ENCODE results near the gene VPREB1.
"Not testable (repeated sequence)": the region's sequence is repeated elsewhere in the genome, so short reads cannot be mapped to it uniquely, and the experiment has no call there.

VPREB1 gene

DNA sequence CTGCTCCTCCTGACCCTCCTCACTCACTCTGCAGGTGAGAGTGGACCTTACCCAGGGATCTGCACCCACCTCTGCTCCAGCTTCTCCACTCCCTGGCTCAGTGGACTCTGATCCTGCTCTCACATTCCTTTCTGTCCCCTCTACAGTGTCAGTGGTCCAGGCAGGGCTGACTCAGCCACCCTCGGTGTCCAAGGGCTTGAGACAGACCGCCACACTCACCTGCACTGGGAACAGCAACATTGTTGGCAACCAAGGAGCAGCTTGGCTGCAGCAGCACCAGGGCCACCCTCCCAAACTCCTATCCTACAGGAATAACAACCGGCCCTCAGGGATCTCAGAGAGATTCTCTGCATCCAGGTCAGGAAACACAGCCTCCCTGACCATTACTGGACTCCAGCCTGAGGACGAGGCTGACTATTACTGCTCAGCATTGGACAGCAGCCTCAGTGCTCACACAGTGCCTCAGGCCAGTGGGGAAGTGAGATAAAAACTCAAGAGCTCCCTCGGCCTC is 29.7 kb upstream of the VPREB1 start:
- DNase-seq (ENCODE audit: low spot score): no peak

DNA sequence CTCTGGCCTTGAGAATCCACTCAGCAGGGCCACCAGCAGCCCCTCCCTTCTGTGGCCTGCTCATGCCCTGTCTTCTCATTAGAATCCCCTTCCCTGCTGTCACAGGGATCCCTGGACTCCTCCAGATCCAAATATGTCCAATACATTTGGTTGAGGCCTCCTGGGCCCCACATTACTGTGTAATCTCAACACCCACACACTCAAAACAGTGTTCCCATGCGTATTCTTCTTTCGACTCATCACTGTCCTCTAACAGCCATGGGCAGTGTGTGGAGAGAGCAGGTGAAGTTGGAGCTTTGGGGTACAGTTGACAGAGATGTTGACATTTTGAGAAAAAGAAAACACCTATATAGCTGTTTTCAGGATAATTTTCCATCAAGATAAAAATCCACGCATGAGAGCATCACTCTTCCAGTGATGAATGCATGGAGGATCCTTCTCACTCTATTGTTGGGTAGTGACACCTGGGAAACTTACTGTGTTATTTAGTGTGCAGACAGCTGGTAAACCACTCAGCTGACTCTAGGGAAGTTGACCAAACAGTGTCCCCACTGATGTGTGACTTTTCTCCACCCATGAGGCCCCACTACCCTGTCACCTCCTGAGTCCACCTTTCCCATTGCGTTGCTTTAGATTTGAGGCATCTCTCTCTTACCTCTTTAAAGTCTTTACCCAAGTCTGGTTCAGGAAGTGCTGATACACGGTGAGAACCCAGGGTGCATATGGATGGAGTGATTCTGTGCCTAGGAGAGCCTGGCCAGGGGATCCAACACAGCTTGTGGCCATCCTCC is 28.7 kb upstream of the VPREB1 start:
- no peak for DNase-seq (ENCODE audit: low spot score)

GRCh38 chr22:22216450-22216959 is 28.1 kb upstream of the VPREB1 start:
- no peak for DNase-seq (ENCODE audit: low spot score)

- DNase-seq (ENCODE audit: low spot score): no peak
Measured at GRCh38 chr22:22218302-22218701, 26.3 kb upstream of the VPREB1 start.

DNA sequence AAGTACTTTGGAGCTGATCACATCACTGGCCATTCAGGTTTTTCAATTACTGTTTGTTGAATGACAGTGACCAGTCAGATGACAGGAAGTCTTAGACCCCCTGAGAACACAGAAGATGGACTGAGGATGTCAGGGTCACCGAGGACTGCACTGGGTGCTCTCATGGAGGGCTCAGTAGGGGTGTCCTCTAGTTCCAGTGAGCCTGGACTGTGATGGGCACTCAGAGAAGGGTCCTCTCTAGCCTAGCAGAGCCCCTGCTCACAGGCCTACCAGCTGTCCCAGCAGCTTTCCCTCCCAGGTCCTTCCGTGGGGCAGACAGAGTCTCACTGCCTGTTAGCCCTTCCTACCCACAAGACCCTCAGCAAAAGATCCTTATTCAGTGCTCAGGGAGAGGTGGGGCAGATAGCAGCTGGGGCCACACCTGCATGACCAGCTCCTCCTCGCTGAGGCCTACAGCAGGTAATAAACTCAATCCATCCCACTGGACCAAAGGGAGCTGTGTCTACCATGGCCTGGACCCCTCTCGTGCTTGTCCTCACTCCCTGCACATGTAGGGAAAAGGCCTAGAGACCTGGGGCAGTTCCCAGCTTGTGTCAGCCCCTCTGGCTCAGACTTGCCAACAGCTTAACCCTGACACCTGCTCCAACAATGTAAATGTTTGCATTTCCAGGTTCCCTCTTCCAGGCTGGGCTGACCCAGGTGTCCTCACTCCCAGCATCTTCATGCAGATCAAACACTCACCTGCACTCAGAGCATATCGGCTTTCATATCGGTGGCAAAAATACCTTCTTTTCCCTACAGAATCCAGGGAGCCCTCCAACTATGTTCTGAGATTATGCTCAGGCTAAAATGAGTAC is 25.2 kb upstream of the VPREB1 start:
- DNase-seq (ENCODE audit: low spot score): no peak

GRCh38 chr22:22221043-22221442 is 23.5 kb upstream of the VPREB1 start:
- DNase-seq (ENCODE audit: low spot score): not testable (repeated sequence)

- DNase-seq (ENCODE audit: low spot score): no peak
Measured at GRCh38 chr22:22226448-22227187, 18.0 kb upstream of the VPREB1 start.

DNA sequence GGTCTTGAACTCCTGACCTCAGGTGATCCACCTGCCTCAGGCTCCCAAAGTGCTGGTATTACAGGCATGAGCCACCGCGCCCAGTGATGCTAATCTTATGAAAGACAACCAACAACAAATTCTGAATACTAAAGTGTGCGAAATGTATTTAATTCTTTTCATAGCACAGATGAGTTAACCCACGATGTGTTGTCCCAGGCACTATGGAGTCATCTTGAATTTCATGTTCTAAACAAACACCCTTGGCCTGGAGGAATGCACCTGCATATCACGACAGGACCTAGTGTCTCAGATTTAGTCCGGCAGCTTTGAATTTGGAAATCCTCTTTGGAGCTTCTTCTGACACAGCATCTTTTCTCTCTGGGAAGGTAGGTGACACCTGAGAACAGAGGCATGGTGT is 16.2 kb upstream of the VPREB1 start:
- no peak for DNase-seq (ENCODE audit: low spot score)

DNA sequence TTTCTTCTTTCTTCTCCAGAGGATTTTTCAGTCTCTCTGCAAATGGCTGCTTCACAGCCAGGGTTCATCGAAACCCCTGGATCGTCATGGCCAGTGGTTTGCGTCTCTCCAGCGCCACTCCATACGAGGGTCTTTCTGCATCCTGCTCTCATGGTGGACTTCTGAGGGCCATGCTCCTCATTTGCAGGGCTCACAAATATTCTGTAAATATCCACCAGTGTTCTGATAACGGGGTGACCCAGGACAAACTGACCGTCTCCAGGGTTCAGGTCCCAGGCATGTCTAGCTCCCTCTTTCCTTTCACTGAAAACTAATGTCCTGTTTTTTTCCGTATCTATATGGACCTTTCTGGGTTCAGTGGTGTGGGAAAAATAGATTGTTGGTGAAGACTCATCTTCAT is 15.7 kb upstream of the VPREB1 start:
- no peak for DNase-seq (ENCODE audit: low spot score)

DNA sequence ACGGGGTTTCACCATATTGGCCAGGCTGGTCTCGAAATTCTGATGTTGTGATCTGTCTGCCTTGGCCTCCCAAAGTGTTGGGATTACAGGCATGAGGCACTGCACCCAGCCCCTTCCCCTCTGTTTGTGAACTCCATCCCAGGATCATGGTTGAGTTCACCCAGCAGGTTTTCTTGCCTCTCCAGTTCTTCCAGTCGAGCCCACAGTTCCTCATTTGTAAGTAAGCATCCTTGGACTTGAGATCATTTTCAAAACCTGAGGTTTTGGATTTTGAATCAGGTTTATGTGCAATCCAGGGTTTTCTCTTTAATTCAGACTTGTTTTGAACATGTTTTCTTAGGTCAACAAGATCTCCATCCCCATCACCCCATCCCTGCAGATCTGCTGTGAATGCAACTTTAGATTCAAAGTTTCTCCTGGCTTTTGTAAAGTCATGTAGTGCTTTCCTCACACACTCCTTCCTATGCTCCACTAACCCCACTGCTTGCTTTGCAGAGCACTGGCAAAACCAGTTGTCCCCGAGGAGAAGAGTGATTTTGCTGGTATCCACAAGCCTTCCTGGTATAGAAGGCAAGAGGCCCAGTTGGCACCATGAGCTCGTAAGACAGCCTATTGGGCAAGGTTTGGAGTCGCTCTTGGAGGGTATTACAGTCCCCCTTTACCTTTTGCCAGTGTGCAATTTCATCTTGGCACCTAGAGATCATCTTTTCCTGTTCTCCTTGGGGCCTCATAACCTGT is 14.7 kb upstream of the VPREB1 start:
- no peak for DNase-seq (ENCODE audit: low spot score)

DNA sequence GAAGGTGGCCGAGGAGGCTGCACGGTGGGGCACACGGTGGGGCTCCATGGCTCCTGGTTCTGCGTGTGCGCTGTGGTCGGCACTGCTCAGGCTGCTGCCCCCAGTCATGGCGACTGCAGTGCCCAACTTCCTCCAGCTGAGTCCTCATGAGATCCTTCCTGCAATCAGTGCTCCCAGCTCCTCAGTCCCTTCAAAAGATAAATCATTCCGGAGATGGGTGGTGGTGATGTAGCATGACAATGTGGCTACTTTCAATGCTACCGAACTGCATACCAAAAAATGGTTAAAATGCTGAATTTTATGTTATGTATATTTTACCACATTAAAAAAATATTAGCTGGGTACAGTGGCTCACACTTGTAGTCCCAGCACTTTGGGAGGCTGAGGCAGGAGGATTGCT is 14.1 kb upstream of the VPREB1 start:
- DNase-seq (ENCODE audit: low spot score): no peak

DNA sequence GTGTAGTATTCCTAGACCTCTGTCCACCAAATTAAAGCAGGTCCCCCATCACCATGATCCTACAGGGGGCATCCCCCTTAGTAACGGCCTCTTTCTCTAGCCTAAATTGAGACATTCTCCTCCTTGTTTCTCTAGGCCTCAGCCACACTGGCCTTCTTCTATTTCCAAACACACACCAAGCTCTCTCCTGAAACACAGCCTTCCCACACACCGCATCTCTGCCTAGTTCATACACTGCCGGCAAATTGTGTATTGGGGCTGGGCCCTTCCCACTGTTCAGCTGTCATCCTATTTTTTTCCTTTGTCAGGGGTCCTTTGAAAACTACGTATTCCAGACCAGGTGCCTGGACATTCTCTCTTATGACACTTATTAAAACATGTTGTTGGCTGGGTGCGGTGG is 11.5 kb upstream of the VPREB1 start:
- DNase-seq (ENCODE audit: low spot score): no peak

GRCh38 chr22:22235558-22235957 is 9.0 kb upstream of the VPREB1 start:
- DNase-seq (ENCODE audit: low spot score): no peak

GRCh38 chr22:22237521-22237920 is 7.1 kb upstream of the VPREB1 start:
- DNase-seq (ENCODE audit: low spot score): no peak

DNA sequence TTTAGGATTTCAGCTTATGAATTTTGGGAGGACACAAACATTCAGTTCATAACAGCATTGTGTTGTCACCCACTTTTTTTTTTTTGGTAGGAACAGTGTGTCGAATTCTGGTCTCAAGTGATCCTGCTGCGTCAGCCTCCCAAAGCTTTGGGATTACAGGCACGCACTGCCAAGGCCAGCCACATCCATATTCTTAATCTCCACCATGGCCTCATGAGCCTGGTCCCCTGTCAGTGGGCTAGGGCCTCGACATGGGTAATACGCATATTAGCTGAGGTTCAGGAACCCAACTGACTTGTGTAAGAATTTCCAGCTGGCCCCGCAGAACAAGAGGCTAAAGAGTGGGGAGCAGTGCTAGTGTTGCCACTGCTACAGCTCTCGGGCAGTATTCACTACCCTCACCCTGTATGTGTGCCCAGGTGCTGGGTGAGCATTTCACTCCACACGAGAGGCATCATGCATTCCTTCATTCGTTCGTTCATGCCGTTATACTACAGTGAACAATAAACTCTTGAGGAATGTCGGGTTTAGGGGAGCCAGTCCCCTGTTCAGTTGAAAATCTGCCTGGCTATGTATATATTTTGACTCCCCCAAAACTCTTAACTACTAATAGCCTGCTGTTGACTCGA is 5.2 kb upstream of the VPREB1 start:
- no peak for DNase-seq (ENCODE audit: low spot score)

DNA sequence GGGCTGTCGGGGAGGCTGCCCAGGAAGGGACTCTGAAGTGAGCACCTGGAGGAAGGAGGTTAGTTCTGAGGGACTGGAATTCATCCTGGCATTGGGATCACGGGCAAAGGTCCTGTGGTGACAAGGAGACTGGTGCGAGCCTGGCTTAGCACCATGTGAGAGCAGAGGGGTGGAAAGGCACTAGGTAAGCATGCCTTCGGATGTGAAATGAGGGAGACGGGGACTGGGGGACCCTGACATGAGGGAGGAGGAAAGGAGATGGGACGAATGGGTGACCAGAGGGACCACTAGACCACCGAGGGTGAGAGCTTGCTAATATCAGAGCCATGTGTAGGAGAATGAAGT is 3.1 kb upstream of the VPREB1 start:
- DNase-seq (ENCODE audit: low spot score): no peak

DNA sequence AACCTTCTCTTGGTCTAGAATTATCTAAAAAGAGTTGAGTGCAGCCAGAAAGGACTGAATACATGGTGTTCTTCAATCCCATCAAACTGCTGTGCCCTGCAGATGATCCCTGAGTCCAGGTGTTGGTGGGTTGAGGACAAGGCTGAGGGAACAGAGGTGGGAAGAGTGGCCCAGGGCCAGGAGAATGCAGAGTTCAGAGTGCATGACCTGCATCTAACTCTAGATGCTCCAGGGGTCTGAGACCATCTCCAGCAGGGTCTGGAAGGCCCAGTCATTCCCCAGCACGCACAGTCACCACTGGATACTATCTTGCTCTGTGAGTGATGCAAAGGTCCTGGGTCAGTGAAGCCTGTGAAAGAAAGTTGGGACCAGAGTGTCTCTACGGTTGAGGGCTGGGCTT is 2.1 kb upstream of the VPREB1 start:
- DNase-seq (ENCODE audit: low spot score): no peak

DNA sequence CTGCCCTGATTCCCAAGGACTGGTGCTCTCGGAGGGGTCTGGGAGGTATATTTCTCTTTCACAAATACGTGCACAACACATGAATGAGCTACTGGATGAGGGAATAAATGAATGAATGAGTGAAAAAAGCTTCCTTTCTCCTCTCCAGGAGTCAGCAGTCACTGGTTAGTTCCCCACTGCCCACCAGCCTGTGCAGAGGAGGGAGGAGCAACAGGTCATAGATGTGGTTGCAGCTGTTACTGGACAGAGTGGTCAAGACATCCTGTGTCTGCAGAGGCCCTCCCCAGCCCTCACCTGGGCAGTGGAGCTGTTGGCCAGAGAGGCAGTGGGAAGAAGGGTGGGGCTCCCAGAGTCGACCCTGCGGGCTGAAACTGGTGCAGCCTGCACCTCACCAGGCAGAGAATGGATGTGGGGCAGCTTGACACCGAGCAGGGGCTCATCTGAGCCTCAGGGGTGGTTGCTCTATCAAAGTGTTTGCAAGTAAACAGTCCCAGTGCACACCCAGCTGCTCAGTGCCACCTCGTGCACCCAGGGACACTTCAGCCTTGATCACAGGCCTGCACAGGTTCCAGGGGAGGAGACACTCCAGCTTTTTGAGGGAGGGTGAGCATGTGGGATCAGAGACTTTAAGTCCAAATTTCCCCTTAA is 1.4 kb upstream of the VPREB1 start:
- DNase-seq (ENCODE audit: low spot score): no peak

DNA sequence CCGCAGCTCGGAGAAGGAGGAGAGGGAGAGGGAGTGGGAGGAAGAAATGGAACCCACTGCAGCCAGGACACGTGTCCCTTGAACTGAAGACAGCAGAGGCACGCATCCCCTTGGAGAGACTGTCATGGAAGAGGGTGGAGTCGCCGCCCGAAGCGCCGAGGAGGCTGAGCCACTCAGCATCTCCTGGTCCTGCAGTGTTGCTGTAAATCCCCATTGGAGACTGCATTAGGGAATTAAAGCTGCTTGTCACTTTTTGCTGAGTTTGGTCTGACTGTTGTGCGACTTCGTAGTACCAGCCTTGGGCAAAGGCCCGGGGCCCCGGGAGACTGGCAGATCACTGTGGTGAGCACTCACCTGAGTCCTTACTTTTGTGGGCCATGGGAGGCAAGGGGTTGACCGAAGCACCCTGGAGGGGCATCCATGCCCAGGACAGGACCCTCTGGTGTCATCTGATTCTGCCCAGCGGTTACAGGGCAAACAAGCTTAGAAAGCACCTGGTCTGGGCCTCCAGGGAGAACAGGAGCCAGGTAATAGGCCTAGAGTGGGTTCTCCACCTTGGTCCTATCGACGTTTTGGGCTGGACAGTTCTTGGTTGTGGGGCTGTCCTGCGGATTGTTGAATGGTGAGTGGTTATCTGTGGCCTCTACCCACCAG is 797 bp downstream of the VPREB1 start:
- DNase-seq (ENCODE audit: low spot score): no peak

GRCh38 chr22:22245935-22246525 is 1.4 kb downstream of the VPREB1 start:
- DNase-seq (ENCODE audit: low spot score): no peak

All from LoVo (cell line).